Caki2 (cell line): ENCODE measurements around the gene TMEM176A. TPM values are rescaled to one million over a fixed set of nuclear protein-coding genes. Genes with fewer than 3 reads are reported as not detected.
"Not testable (repeated sequence)": the region's sequence is repeated elsewhere in the genome, so short reads cannot be mapped to it uniquely, and the experiment has no call there.

Source experiments
- DNase-seq: peaks from one replicate; pipeline ENCODE4 v3.0.0-alpha.2; 2015; ENCODE audit warnings: low read depth
- in situ Hi-C: cut with HindIII; loops from 2 replicates; pipeline ENCODE4 v1.10.0; 2016; ENCODE audit warnings: low sequenced_read_pairs, low pct_unique_long_range_greater_than_20kb, mixed read lengths
- total RNA-seq: library from RNA; depleted of rRNA; stranded (reverse); fragments of >200 nt; shearing (Covaris generic); gene quantifications from 2 replicates; pipeline ENCODE4 v1.2.3, GENCODE V29; 2014; ENCODE audit warnings: low replicate concordance

TMEM176A gene
- total RNA-seq, 1 experiment from 2014 or later, result not detected

GRCh38 chr7:150806454-150806853 lies 5.9 kb downstream of the TMEM176A start:
- in situ Hi-C loops, result no loop called here
- DNase-seq, result no peak

DNA sequence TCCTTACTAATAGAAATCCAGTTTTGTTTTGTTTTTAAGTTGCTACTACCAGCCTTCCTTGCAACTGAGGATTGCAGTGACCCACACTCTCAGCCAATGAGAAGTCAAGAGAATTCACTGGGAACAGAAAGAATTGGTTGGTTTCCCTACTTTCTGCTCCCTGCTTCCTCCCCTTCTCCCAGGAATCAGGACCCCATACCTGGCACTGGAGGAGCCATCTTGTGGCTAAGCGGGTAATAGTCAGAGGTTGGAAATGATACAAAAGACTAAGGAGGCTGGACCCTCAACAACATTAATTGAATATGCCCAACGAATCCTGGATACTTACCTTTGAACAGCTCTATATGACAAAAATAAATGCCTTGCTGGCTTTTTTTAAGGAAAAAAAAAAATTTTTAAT lies 6.3 kb downstream of the TMEM176A start:
- DNase-seq, result no peak
- in situ Hi-C loops, result no loop called here

GRCh38 chr7:150807616-150808438 lies 7.3 kb downstream of the TMEM176A start:
- in situ Hi-C loops, DNase-seq: not testable (repeated sequence)

GRCh38 chr7:150814328-150815001 lies 13.9 kb downstream of the TMEM176A start:
- no peak for DNase-seq
- in situ Hi-C loops, result no loop called here

GRCh38 chr7:150818971-150819370 lies 18.4 kb downstream of the TMEM176A start:
- in situ Hi-C loops, result no loop called here
- DNase-seq, result no peak

DNA sequence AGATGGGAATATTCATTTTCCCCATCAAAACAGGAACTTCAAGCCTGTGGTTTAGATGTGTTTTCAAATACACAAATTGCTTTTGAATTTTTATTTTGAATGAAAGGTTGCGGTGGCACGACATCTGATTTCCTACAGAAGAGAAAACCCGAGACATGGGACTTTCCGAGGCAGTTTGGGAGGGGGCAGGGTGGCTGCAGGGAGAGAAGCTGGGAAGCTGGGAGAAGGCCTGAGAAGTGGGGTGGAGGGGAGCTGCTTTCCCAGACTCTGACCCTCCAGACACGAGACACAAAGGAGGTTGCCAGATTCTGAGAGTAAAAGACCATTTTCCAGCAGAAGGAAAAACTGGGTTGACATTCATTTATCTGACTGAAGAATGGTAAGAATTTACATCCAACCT lies 19.6 kb downstream of the TMEM176A start:
- no peak for DNase-seq
- in situ Hi-C loops, result no loop called here

DNA sequence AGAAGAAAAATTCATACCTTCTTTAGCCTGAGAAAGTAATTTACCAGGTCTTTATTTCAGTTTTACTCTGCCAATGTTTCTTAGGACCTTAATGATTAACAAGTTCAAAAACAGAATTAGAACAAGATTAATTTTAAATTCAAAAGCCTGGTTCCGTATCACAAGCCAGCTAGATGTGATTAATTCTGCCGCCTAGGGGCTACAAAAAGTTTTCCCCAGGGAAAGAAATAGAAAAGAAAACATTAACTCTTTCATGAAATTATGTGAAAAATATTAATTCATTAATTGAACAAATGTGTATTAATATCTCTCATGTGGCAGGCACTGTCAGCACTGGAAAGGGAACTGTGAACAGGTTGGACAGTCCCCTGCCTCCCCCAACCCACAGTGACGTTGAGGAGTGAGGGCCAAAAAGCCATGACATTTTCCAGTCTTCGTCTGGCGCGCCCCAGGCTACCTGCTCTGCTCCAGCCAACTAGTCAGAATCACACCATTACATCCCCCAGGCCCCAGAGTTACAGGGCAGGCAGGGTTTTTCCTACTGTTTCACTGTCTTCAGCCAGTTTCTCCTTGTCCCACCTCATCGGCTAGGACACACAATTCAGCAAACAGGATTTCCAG lies 20.1 kb downstream of the TMEM176A start:
- in situ Hi-C loops, result no loop called here
- no peak for DNase-seq

GRCh38 chr7:150823043-150823442 lies 22.5 kb downstream of the TMEM176A start:
- no peak for DNase-seq
- in situ Hi-C loops, result no loop called here

GRCh38 chr7:150823484-150824126 lies 23.0 kb downstream of the TMEM176A start:
- DNase-seq, result no peak
- in situ Hi-C loops, result no loop called here

DNA sequence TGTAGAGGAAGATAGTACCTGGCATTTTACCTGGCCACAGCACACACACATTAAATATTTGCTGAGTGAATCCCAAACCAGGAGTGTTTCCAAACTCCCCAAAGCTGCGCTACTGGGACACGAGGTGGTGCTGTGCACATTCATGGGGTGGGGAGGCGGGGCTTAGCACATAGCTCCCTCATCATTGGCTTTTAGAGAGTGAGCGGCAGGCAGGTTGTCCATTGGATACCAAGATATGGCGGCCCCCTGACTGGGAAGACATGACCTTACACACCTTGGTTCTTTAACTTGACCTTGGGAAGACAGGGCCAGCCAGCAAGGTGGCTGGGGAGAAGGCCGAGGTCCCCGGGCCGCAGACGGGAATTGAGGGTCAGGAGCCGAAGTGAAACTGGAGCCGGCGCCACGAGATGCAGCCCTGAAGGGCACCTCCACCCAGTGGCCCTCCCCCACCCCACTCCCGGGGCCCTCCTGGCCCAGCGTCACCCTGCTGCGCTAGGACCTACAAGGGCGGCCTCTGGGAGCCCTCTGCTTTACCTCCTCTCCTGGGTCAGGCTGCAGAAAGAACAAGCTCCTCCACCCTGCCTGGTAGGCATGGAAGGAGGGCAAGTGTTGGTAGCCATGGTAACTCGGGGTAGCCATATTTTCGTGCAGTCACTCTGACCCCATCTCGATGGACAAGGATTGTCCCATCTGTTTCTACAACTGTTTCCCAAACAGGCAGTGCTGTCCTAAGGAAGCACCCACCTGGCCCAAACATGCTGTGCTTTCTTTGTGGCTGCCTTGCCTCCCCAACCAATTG lies 24.0 kb downstream of the TMEM176A start:
- in situ Hi-C loops, result no loop called here
- no peak for DNase-seq

DNA sequence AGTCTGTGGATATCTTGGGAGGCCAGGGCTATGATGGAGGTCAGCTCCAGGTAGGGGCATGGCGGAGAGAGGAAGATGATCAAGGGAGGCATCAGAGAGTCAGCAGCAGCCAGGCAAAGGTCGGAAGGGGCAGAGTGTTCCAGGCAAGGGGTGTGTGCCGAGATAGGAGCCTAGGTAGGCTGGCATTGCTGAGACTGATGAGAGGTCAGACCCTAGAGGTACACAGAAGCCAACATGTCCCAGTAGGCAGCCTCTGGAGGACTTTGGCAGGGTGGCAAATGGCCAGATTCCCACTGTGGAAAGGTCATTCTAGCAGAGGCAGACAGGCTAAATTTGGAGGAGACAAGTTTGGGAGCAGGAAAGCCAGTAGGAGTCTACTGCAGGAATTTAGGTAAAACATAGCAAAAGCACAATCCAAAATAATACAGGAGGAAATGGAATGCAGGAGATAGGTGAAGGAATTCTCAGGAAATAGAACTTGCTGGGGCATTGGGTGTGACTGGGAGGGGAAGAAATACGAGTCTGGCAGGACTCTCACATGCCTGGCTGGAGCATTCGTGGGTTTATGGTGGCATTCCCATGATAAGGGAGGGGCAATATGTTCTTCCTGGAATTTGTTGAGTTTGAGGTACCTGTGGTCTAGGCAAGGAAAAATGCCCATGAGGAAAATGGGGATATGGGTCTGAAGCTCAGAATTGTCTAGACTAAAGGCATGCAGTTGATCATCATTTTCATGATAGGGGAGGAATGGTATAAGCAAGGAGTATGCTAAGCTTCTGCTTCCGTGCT lies 25.7 kb downstream of the TMEM176A start:
- no peak for DNase-seq
- in situ Hi-C loops, result no loop called here

- in situ Hi-C loops, result no loop called here
- DNase-seq, result no peak
These were observed 27.8 kb downstream of the TMEM176A start for GRCh38 chr7:150828384-150828783.

- no peak for DNase-seq
- in situ Hi-C loops, result no loop called here
These were observed 28.9 kb downstream of the TMEM176A start for GRCh38 chr7:150829426-150829825.

GRCh38 chr7:150830937-150831336 lies 30.4 kb downstream of the TMEM176A start:
- DNase-seq, result no peak
- in situ Hi-C loops, result no loop called here

DNA sequence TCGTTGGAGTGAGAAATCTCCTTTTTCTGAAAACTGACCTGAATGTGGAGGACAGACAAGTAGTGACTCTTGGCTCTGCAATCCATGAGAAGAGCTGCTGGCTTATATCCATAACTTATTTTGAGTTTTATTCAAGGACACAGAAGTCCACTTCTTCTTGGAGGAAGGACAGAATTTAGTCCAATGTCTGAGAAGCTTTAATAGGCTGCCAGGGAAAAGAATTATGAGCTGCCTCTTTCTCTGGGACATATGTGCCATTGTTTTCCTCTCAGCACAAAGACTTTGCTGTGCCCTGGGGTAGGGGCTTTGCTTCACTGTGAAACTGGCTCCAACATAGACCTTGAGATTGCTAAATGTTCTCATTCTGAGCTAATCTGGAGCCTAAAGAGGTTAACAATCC lies 31.3 kb downstream of the TMEM176A start:
- DNase-seq, result no peak
- in situ Hi-C loops, result no loop called here

GRCh38 chr7:150835019-150835418 lies 34.5 kb downstream of the TMEM176A start:
- in situ Hi-C loops, result no loop called here
- no peak for DNase-seq

GRCh38 chr7:150835702-150836280 lies 35.2 kb downstream of the TMEM176A start:
- in situ Hi-C loops, result no loop called here
- no peak for DNase-seq
